A549 treated with dexamethasone at 1 μM for 4 hours (cell line): ENCODE measurements around the gene PRRT1B. TPM values are rescaled to one million over a fixed set of nuclear protein-coding genes. Genes with fewer than 3 reads are reported as not detected.

Source experiments
- total RNA-seq: library from RNA; stranded (reverse); fragments of 200-300 nt; extraction: Qiagen RNA extraction; gene quantifications from 5 replicates; pipeline ENCODE4 v1.2.3, GENCODE V29; 2022

The PRRT1B gene
- total RNA-seq = 0.31 to 0.38 TPM (median 0.32 TPM) in 4 of 5 replicates, not detected in the other

GRCh38 chr9:131545003-131545785 lies at the start of gene PRRT1B:
PRRT1B (plus strand) TSS chr9:131545523; CDS start chr9:131545616, 93 bp downstream.

GRCh38 chr9:131502781-131503625 lies 42.3 kb upstream of the PRRT1B start, which contains the start of gene POMT1:
POMT1 (plus strand) TSS chr9:131502918; CDS start chr9:131504219, 1,301 bp downstream.

GRCh38 chr9:131530920-131531832 lies 14.1 kb upstream of the PRRT1B start, which contains the start of gene UCK1:
UCK1 (minus strand) TSS chr9:131531263; CDS start chr9:131531174, 89 bp downstream.

Other genes starting within 250 kb of the PRRT1B start
- gene PRRC2B, start 151.4 kb upstream of the PRRT1B start, total RNA-seq = 40.7 to 86.6 TPM (median 77.6 TPM) in 5 replicates
- gene POMT1, start 42.6 kb upstream of the PRRT1B start, total RNA-seq = 11.4 to 17.9 TPM (median 17.4 TPM) in 5 replicates
- gene UCK1, start 14.3 kb upstream of the PRRT1B start, total RNA-seq = 14.3 to 22.0 TPM (median 21.5 TPM) in 5 replicates
- gene RAPGEF1, start 194.6 kb downstream of the PRRT1B start, total RNA-seq = 33.0 to 54.4 TPM (median 46.5 TPM) in 5 replicates